BE2C (cell line): ENCODE data around the gene YARS1.
A peak's percentile ranks its signal among the peaks of the same experiment; 100 is the strongest.

Source experiments
- DNase-seq: peaks from one replicate; pipeline ENCODE4 v3.0.0-alpha.2; 2020
- H3K27me3 ChIP-seq: fragments of 250-450 bp; sonication (Bioruptor Pico); 2 replicates; pipeline ENCODE4 v1.5.1; 2020; ENCODE audit warnings: mild to moderate bottlenecking
- H3K36me3 ChIP-seq: fragments of 250-450 bp; sonication (Bioruptor Pico); 2 replicates; pipeline ENCODE4 v1.5.1; 2020; ENCODE audit warnings: mild to moderate bottlenecking
- H3K4me1 ChIP-seq: fragments of 250-450 bp; sonication (Bioruptor Pico); 2 replicates; pipeline ENCODE4 v1.5.1; 2020
- H3K4me3 ChIP-seq: 2 replicates; pipeline ENCODE4 v1.5.1; 2011; ENCODE audit warnings: low read depth, low read length
- H3K9me3 ChIP-seq: fragments of 250-450 bp; sonication (Bioruptor Pico); 2 replicates; pipeline ENCODE4 v1.5.1; 2020
- CTCF ChIP-seq: IDR thresholded peaks from 2 replicates; pipeline ENCODE4 v1.5.1; 2012; ENCODE audit warnings: mild to moderate bottlenecking, low read depth, low read length

Gene YARS1

GRCh38 chr1:32772281-32773017 lies 44.7 kb downstream of the YARS1 start:
- Histone ChIP-seq H3K4me3 (no peak overlapping the region), H3K36me3 (peaks cover 18% of the 10 kb centered on the region), H3K4me1 (peaks cover 20% of the 10 kb centered on the region), H3K27me3 (no peaks in the 10 kb centered on the region), H3K9me3 (no peaks in the 10 kb centered on the region)
- no peak for DNase-seq
- TF ChIP-seq CTCF = no peak

- Histone ChIP-seq H3K4me3 (no peak overlapping the region), H3K4me1 (peaks cover 26% of the 10 kb centered on the region), H3K9me3 (no peaks in the 10 kb centered on the region), H3K27me3 (no peaks in the 10 kb centered on the region), H3K36me3 (peaks cover 15% of the 10 kb centered on the region)
- DNase-seq = peak; percentile 54
- TF ChIP-seq CTCF = no peak
These were observed 45.4 kb downstream of the YARS1 start for GRCh38 chr1:32771561-32772280.

- no peak for DNase-seq
- Histone ChIP-seq H3K27me3 (no peaks in the 10 kb centered on the region), H3K4me1 (peaks cover 30% of the 10 kb centered on the region), H3K4me3 (no peak overlapping the region), H3K9me3 (no peaks in the 10 kb centered on the region), H3K36me3 (peaks cover 11% of the 10 kb centered on the region)
- no peak for TF ChIP-seq CTCF
These were observed 46.2 kb downstream of the YARS1 start for GRCh38 chr1:32770741-32771548.

- TF ChIP-seq CTCF = no peak
- H3K36me3 ChIP-seq = peaks cover 4% of the 10 kb centered on the region; the same call in 1 of the 2 replicates
- H3K4me1 ChIP-seq = peaks cover 25% of the 10 kb centered on the region
- no peak for DNase-seq
- H3K9me3 ChIP-seq = no peaks in the 10 kb centered on the region
- no peaks in the 10 kb centered on the region for H3K27me3 ChIP-seq
- H3K4me3 ChIP-seq = no peak overlapping the region
These were observed 46.9 kb downstream of the YARS1 start for GRCh38 chr1:32770221-32770731.

GRCh38 chr1:32769524-32770220 lies 47.5 kb downstream of the YARS1 start:
- H3K36me3 ChIP-seq = no peaks in the 10 kb centered on the region; the same call in 1 of the 2 replicates
- no peak overlapping the region for H3K4me3 ChIP-seq
- no peak for DNase-seq
- H3K4me1 ChIP-seq = peaks cover 23% of the 10 kb centered on the region
- H3K9me3 ChIP-seq = no peaks in the 10 kb centered on the region
- no peak for TF ChIP-seq CTCF
- no peaks in the 10 kb centered on the region for H3K27me3 ChIP-seq
